Activated T-cell treated with anti-CD3 and anti-CD28 coated beads, Interleukin-2, amount 50 U/mL, for 4 hours (primary cell): ENCODE results near the gene NR3C2. TPM values are rescaled to one million over a fixed set of nuclear protein-coding genes. Genes with fewer than 3 reads are reported as not detected.
"Not testable (repeated sequence)": the region's sequence is repeated elsewhere in the genome, so short reads cannot be mapped to it uniquely, and the experiment has no call there.

Experiments used
- ATAC-seq, 2 donors: fragments of 200-7000 bp; cut with Tn5 transposase; one replicate each; pipeline ENCODE4 v1.10.0; 2021
- DNase-seq: peaks from one replicate; pipeline ENCODE4 v3.0.0-alpha.2; 2020
- H3K27me3 Mint-ChIP-seq: one replicate; pipeline ENCODE4 v1.8.0; 2021; ENCODE audit warnings: low read depth, mixed read lengths
- H3K36me3 Mint-ChIP-seq: one replicate; pipeline ENCODE4 v1.8.0; 2022; ENCODE audit warnings: mixed read lengths; ENCODE audit not compliant: insufficient read depth
- H3K4me1 Mint-ChIP-seq: one replicate; pipeline ENCODE4 v1.8.0; 2021; ENCODE audit warnings: low read depth, mixed read lengths
- H3K4me3 Mint-ChIP-seq: one replicate; pipeline ENCODE4 v1.8.0; 2021; ENCODE audit warnings: mild to moderate bottlenecking, moderate library complexity, mixed read lengths
- H3K9me3 Mint-ChIP-seq: one replicate; pipeline ENCODE4 v1.8.0; 2021; ENCODE audit warnings: mixed read lengths
- total RNA-seq, 3 donors: library from RNA; stranded (reverse); gene quantifications; one replicate each; pipeline ENCODE4 v1.2.1, GENCODE V29; 2021

The NR3C2 gene
- total RNA-seq, 3 donors from 2014 or later: 1.3 to 2.0 (median 1.7) TPM

- ATAC-seq (no peak), DNase-seq (no peak)
- no peaks in the 10 kb centered on the region for H3K4me1 Mint-ChIP-seq
- peaks cover 23% of the 10 kb centered on the region for H3K9me3 Mint-ChIP-seq
- H3K4me3 Mint-ChIP-seq: no peak overlapping the region
- H3K36me3 Mint-ChIP-seq: peaks cover 40% of the 10 kb centered on the region
- no peaks in the 10 kb centered on the region for H3K27me3 Mint-ChIP-seq
Measured at GRCh38 chr4:148124512-148124911, 317.7 kb downstream of the NR3C2 start.

- H3K36me3 Mint-ChIP-seq: peaks cover 48% of the 10 kb centered on the region
- H3K9me3 Mint-ChIP-seq: peaks cover 20% of the 10 kb centered on the region
- not testable (repeated sequence) for H3K4me1 Mint-ChIP-seq, H3K27me3 Mint-ChIP-seq, ATAC-seq, H3K4me3 Mint-ChIP-seq, DNase-seq
Measured at GRCh38 chr4:148123161-148123560, 319.1 kb downstream of the NR3C2 start.

- Mint-ChIP-seq H3K9me3 (peaks cover 16% of the 10 kb centered on the region), H3K4me3 (no peak overlapping the region), H3K4me1 (peaks cover 17% of the 10 kb centered on the region), H3K36me3 (peaks cover 51% of the 10 kb centered on the region), H3K27me3 (no peaks in the 10 kb centered on the region)
- DNase-seq (no peak), ATAC-seq (no peak)
Measured at GRCh38 chr4:148120216-148120615, 322.0 kb downstream of the NR3C2 start.

- Mint-ChIP-seq H3K4me1 (peaks cover 17% of the 10 kb centered on the region), H3K9me3 (peaks cover 7% of the 10 kb centered on the region), H3K36me3 (peaks cover 52% of the 10 kb centered on the region), H3K4me3 (no peak overlapping the region), H3K27me3 (no peaks in the 10 kb centered on the region)
- no peak for DNase-seq
- ATAC-seq: no peak
Measured at GRCh38 chr4:148118633-148119032, 323.6 kb downstream of the NR3C2 start.

GRCh38 chr4:148118179-148118578 lies 324.0 kb downstream of the NR3C2 start:
- Mint-ChIP-seq H3K9me3 (peaks cover 3% of the 10 kb centered on the region), H3K27me3 (no peaks in the 10 kb centered on the region), H3K36me3 (peaks cover 49% of the 10 kb centered on the region), H3K4me3 (no peak overlapping the region), H3K4me1 (peaks cover 20% of the 10 kb centered on the region)
- ATAC-seq (no peak), DNase-seq (no peak)

GRCh38 chr4:148116969-148117368 lies 325.2 kb downstream of the NR3C2 start:
- Mint-ChIP-seq H3K36me3 (peaks cover 50% of the 10 kb centered on the region), H3K4me3 (no peak overlapping the region), H3K4me1 (peaks cover 32% of the 10 kb centered on the region), H3K9me3 (no peaks in the 10 kb centered on the region), H3K27me3 (no peaks in the 10 kb centered on the region)
- ATAC-seq (no peak), DNase-seq (no peak)

- Mint-ChIP-seq H3K4me3 (no peak overlapping the region), H3K9me3 (no peaks in the 10 kb centered on the region), H3K36me3 (peaks cover 49% of the 10 kb centered on the region), H3K4me1 (peaks cover 38% of the 10 kb centered on the region), H3K27me3 (no peaks in the 10 kb centered on the region)
- DNase-seq (no peak), ATAC-seq (no peak)
Measured at GRCh38 chr4:148116264-148116663, 325.9 kb downstream of the NR3C2 start.

GRCh38 chr4:148114436-148114835 lies 327.8 kb downstream of the NR3C2 start:
- Mint-ChIP-seq H3K36me3 (peaks cover 52% of the 10 kb centered on the region), H3K4me1 (peaks cover 41% of the 10 kb centered on the region)
- DNase-seq: no peak

GRCh38 chr4:148112231-148112982 lies 329.8 kb downstream of the NR3C2 start:
- H3K9me3 Mint-ChIP-seq: peaks cover 3% of the 10 kb centered on the region
- peak; percentile 76 to 84 for ATAC-seq

More at GRCh38 chr4:148114436-148114835, 327.8 kb downstream of the NR3C2 start:
- no peak for ATAC-seq
- no peaks in the 10 kb centered on the region for H3K27me3 Mint-ChIP-seq
- H3K4me3 Mint-ChIP-seq: no peak overlapping the region
- H3K9me3 Mint-ChIP-seq: no peaks in the 10 kb centered on the region

GRCh38 chr4:148110169-148110568 lies 332.0 kb downstream of the NR3C2 start:
- DNase-seq (no peak), ATAC-seq (no peak)
- H3K4me1 Mint-ChIP-seq: peaks cover 26% of the 10 kb centered on the region
- H3K27me3 Mint-ChIP-seq: no peaks in the 10 kb centered on the region
- H3K9me3 Mint-ChIP-seq: peaks cover 4% of the 10 kb centered on the region
- H3K36me3 Mint-ChIP-seq: peaks cover 67% of the 10 kb centered on the region
- no peak overlapping the region for H3K4me3 Mint-ChIP-seq

More at GRCh38 chr4:148112231-148112982, 329.8 kb downstream of the NR3C2 start:
- H3K27me3 Mint-ChIP-seq: no peaks in the 10 kb centered on the region
- no peak for DNase-seq
- no peak overlapping the region for H3K4me3 Mint-ChIP-seq
- peaks cover 33% of the 10 kb centered on the region for H3K4me1 Mint-ChIP-seq
- peaks cover 50% of the 10 kb centered on the region for H3K36me3 Mint-ChIP-seq

- H3K9me3 Mint-ChIP-seq: peaks cover 4% of the 10 kb centered on the region
- H3K4me1 Mint-ChIP-seq: peaks cover 26% of the 10 kb centered on the region
- peaks cover 66% of the 10 kb centered on the region for H3K36me3 Mint-ChIP-seq
Measured at GRCh38 chr4:148109216-148109615, 333.0 kb downstream of the NR3C2 start.

GRCh38 chr4:148108766-148109165 lies 333.4 kb downstream of the NR3C2 start:
- peaks cover 64% of the 10 kb centered on the region for H3K36me3 Mint-ChIP-seq
- peaks cover 4% of the 10 kb centered on the region for H3K9me3 Mint-ChIP-seq
- DNase-seq (no peak), ATAC-seq (no peak)
- H3K27me3 Mint-ChIP-seq: no peaks in the 10 kb centered on the region
- peaks cover 26% of the 10 kb centered on the region for H3K4me1 Mint-ChIP-seq
- no peak overlapping the region for H3K4me3 Mint-ChIP-seq

More at GRCh38 chr4:148109216-148109615, 333.0 kb downstream of the NR3C2 start:
- no peak for ATAC-seq
- H3K4me3 Mint-ChIP-seq: no peak overlapping the region
- no peaks in the 10 kb centered on the region for H3K27me3 Mint-ChIP-seq
- DNase-seq: no peak

GRCh38 chr4:148103597-148104355 lies 338.4 kb downstream of the NR3C2 start:
- H3K4me1 Mint-ChIP-seq: peaks cover 10% of the 10 kb centered on the region
- no peaks in the 10 kb centered on the region for H3K27me3 Mint-ChIP-seq
- ATAC-seq (no peak), DNase-seq (no peak)
- peaks cover 4% of the 10 kb centered on the region for H3K9me3 Mint-ChIP-seq
- H3K4me3 Mint-ChIP-seq: no peak overlapping the region
- H3K36me3 Mint-ChIP-seq: peaks cover 52% of the 10 kb centered on the region

GRCh38 chr4:148101790-148102189 lies 340.4 kb downstream of the NR3C2 start:
- Mint-ChIP-seq H3K27me3 (no peaks in the 10 kb centered on the region), H3K9me3 (no peaks in the 10 kb centered on the region), H3K36me3 (peaks cover 40% of the 10 kb centered on the region), H3K4me1 (peaks cover 11% of the 10 kb centered on the region), H3K4me3 (no peak overlapping the region)
- ATAC-seq: no peak
- DNase-seq: no peak

- Mint-ChIP-seq H3K4me3 (no peak overlapping the region), H3K36me3 (peaks cover 36% of the 10 kb centered on the region), H3K9me3 (no peaks in the 10 kb centered on the region), H3K4me1 (peaks cover 11% of the 10 kb centered on the region), H3K27me3 (no peaks in the 10 kb centered on the region)
- DNase-seq (no peak), ATAC-seq (no peak)
Measured at GRCh38 chr4:148101235-148101634, 341.0 kb downstream of the NR3C2 start.
